Spleen (tissue), 11 donors: Measurements from ENCODE around the gene MAP2K5. TPM values are rescaled to one million over a fixed set of nuclear protein-coding genes. Genes with fewer than 3 reads are reported as not detected.

ENCODE experiments used
- DNase-seq: peaks from one replicate; pipeline ENCODE4 v3.0.0-alpha.2; 2020
- H3K27ac ChIP-seq, 8 donors: fragments of 200-600 bp; sonication (generic) in 7 of 8; 1 replicate in 4 of 8; 2 replicates in 4 of 8; pipeline versions ENCODE4 v1.5.0 to v1.8.0; 2016 to 2021; ENCODE audit warnings: inconsistent platforms in 4 of 8, mild to moderate bottlenecking in 4 of 8, moderate library complexity in 1 of 8
- H3K27me3 ChIP-seq, 7 donors: fragments of 200-600 bp; sonication (generic) in 6 of 7; replicated peaks in 1 of 7; 1 replicate in 4 of 7; 2 replicates in 3 of 7; pipeline versions ENCODE4 v1.5.0 to v1.8.0; 2016 to 2021; ENCODE audit warnings: inconsistent platforms in 3 of 7, mild to moderate bottlenecking in 1 of 7
- H3K36me3 ChIP-seq, 6 donors: fragments of 200-600 bp; sonication (generic) in 5 of 6; 1 replicate in 4 of 6; 2 replicates in 2 of 6; pipeline versions ENCODE4 v1.5.0 to v1.8.0; 2016 to 2021; ENCODE audit warnings: inconsistent platforms in 2 of 6
- H3K4me1 ChIP-seq, 6 donors: fragments of 200-600 bp; sonication (generic) in 5 of 6; 1 replicate in 3 of 6; 2 replicates in 3 of 6; pipeline versions ENCODE4 v1.5.0 to v1.8.0; 2016 to 2021; ENCODE audit warnings: inconsistent platforms in 3 of 6
- H3K4me3 ChIP-seq, 8 donors: fragments of 200-600 bp; sonication (generic) in 7 of 8; 1 replicate in 4 of 8; 2 replicates in 4 of 8; pipeline versions ENCODE4 v1.5.0 to v1.8.0; 2016 to 2021; ENCODE audit warnings: inconsistent platforms in 4 of 8, mild to moderate bottlenecking in 4 of 8, moderate library complexity in 2 of 8
- H3K9me3 ChIP-seq, 8 donors: fragments of 200-600 bp; sonication (generic) in 7 of 8; 1 replicate in 4 of 8; 2 replicates in 4 of 8; pipeline versions ENCODE4 v1.5.0 to v1.8.0; 2016 to 2021; ENCODE audit warnings: inconsistent platforms in 4 of 8
- CTCF ChIP-seq, 11 experiments: fragments of 200-600 bp in 7 of 11; fragments of 450-650 bp in 4 of 11; sonication (generic) in 4 of 11; IDR thresholded peaks in 8 of 11; conservative IDR thresholded peaks in 3 of 11; 1 replicate in 7 of 11; 2 replicates in 4 of 11; pipeline versions ENCODE4 v1.4.0 to v1.8.0; 2016 to 2021; ENCODE audit warnings: antibody characterized with exemption in 11 of 11, inconsistent platforms in 4 of 11, mild to moderate bottlenecking in 1 of 11
- POLR2A ChIP-seq, 3 donors: fragments of 450-650 bp; IDR thresholded peaks; one replicate each; pipeline ENCODE4 v1.5.1; 2017; ENCODE audit warnings: antibody characterized with exemption in 3 of 3, mild to moderate bottlenecking in 1 of 3
- POLR2AphosphoS5 ChIP-seq, 3 donors: sonication (generic); formaldehyde crosslinking; IDR thresholded peaks; one replicate each; pipeline ENCODE4 v1.5.1; 2017; ENCODE audit warnings: antibody characterized with exemption in 3 of 3
- WGBS, 5 donors: extraction: QIAGEN DNeasy Blood & Tissue Kit in 3 of 5; methylation state at CpG; one replicate each; pipeline versions ENCODE4 v1.1.5 to v1.1.7; 2013 to 2018; 5-methylcytosine and 5-hydroxymethylcytosine counted together
- intact Hi-C: fragments of 100-400 bp; cut with DNase I; formaldehyde crosslinking; loops from one replicate; pipeline ENCODE4 v1.15.0; 2023; ENCODE audit warnings: low total_unique reads
- polyA plus RNA-seq, 3 donors: library from polyadenylated mRNA; stranded (reverse); fragments of 200-250 nt; gene quantifications; one replicate each; pipeline ENCODE4 v1.2.1, GENCODE V29; 2013
- total RNA-seq, 7 donors: library from RNA; depleted of rRNA in 3 of 7; stranded (reverse); fragments of >200 nt in 3 of 7; fragmentation: NEBNext Ultra II Directional in 4 of 7; extraction: Animal tissue kit (Norgen Biotek cat#: 25700) in 4 of 7; gene quantifications; one replicate each; pipeline versions ENCODE4 v1.1.0 to v1.2.1, GENCODE V29; 2016 to 2021
- donor health status: healthy with polysubstance abuse.
- donor health status: DM: no; HTN: no; CAD: no; lungs with moderate emphysema.
- donor health status: DM: no; HTN: no; CAD: no.
- donor health status: Bipolar disorder and iron deficiency.
- donor health status: healthy.
- donor health status: DM: no; HTN: no; CAD: no.
- donor health status: DM: yes; HTN: yes; CAD: no.

MAP2K5 gene
- total and polyA plus RNA-seq, 10 donors: 8.4 to 30.4 (median 14.6) TPM

GRCh38 chr15:67678089-67678488 is 135.6 kb downstream of the MAP2K5 start:
- Histone ChIP-seq H3K27me3 (no peaks in the 10 kb centered on the region), H3K4me1 (no peaks in the 10 kb centered on the region), H3K27ac (no peak overlapping the region), H3K36me3 (peaks cover 0 to 41% (median 0%) of the 10 kb centered on the region in 6 donors), H3K9me3 (peaks cover 0 to 8% (median 6%) of the 10 kb centered on the region in 8 donors), H3K4me3 (no peak overlapping the region)
- TF ChIP-seq CTCF (IDR thresholded peaks at IDR 0.05 in 8 of 11, conservative IDR thresholded peaks at IDR 0.05 in 3 of 11): no peak
- no peak for TF ChIP-seq POLR2AphosphoS5 (IDR thresholded peaks at IDR 0.05)
- DNase-seq: no peak
- WGBS, 5 donors: 93 to 99% (median 95%) methylated on average over 2 of the region's 2 CpGs
- intact Hi-C loops: no loop called here

- H3K9me3 ChIP-seq: peaks cover 8 to 16% (median 15%) of the 10 kb centered on the region in 8 donors
- H3K36me3 ChIP-seq: peaks cover 0 to 48% (median 0%) of the 10 kb centered on the region in 6 donors
- no peak for DNase-seq
- H3K4me1 ChIP-seq: no peaks in the 10 kb centered on the region
- 87 to 96% (median 93%) methylated on average over 5 of the region's 5 CpGs for WGBS, 5 donors
- H3K27ac ChIP-seq: no peak overlapping the region
- no peaks in the 10 kb centered on the region for H3K27me3 ChIP-seq
- intact Hi-C loops: no loop called here
- H3K4me3 ChIP-seq: no peak overlapping the region
- TF ChIP-seq POLR2A (IDR thresholded peaks at IDR 0.05) (no peak), CTCF (IDR thresholded peaks at IDR 0.05 in 8 of 11, conservative IDR thresholded peaks at IDR 0.05 in 3 of 11) (no peak), POLR2AphosphoS5 (IDR thresholded peaks at IDR 0.05) (no peak)
Measured at GRCh38 chr15:67678993-67679392, 136.5 kb downstream of the MAP2K5 start.

GRCh38 chr15:67680641-67681040 is 138.1 kb downstream of the MAP2K5 start:
- H3K4me1 ChIP-seq: no peaks in the 10 kb centered on the region
- no peak overlapping the region for H3K27ac ChIP-seq
- WGBS, 5 donors: 56 to 74% (median 63%) methylated on average over 2 of the region's 2 CpGs
- H3K27me3 ChIP-seq: no peaks in the 10 kb centered on the region
- peaks cover 0 to 51% (median 0%) of the 10 kb centered on the region in 6 donors for H3K36me3 ChIP-seq
- peaks cover 10 to 33% (median 31%) of the 10 kb centered on the region in 8 donors for H3K9me3 ChIP-seq
- no peak overlapping the region for H3K4me3 ChIP-seq
- intact Hi-C loops: no loop called here
- no peak for DNase-seq
- TF ChIP-seq POLR2AphosphoS5 (IDR thresholded peaks at IDR 0.05) (no peak), POLR2A (IDR thresholded peaks at IDR 0.05) (no peak), CTCF (IDR thresholded peaks at IDR 0.05 in 8 of 11, conservative IDR thresholded peaks at IDR 0.05 in 3 of 11) (no peak)

- no peak for DNase-seq
- Histone ChIP-seq H3K36me3 (peaks cover 0 to 24% (median 0%) of the 10 kb centered on the region in 6 donors), H3K9me3 (peaks cover 10 to 40% (median 36%) of the 10 kb centered on the region in 8 donors), H3K4me3 (no peak overlapping the region), H3K27ac (no peak overlapping the region), H3K27me3 (no peaks in the 10 kb centered on the region), H3K4me1 (no peaks in the 10 kb centered on the region)
- TF ChIP-seq CTCF (IDR thresholded peaks at IDR 0.05 in 8 of 11, conservative IDR thresholded peaks at IDR 0.05 in 3 of 11): no peak
- no peak for TF ChIP-seq POLR2A (IDR thresholded peaks at IDR 0.05)
- no peak for TF ChIP-seq POLR2AphosphoS5 (IDR thresholded peaks at IDR 0.05)
- WGBS, 5 donors: 87 to 95% (median 93%) methylated on average over 3 of the region's 3 CpGs
- intact Hi-C loops: no loop called here
Measured at GRCh38 chr15:67685008-67685599, 142.6 kb downstream of the MAP2K5 start.
